ENCODE data around the gene AMMECR1.

DNA sequence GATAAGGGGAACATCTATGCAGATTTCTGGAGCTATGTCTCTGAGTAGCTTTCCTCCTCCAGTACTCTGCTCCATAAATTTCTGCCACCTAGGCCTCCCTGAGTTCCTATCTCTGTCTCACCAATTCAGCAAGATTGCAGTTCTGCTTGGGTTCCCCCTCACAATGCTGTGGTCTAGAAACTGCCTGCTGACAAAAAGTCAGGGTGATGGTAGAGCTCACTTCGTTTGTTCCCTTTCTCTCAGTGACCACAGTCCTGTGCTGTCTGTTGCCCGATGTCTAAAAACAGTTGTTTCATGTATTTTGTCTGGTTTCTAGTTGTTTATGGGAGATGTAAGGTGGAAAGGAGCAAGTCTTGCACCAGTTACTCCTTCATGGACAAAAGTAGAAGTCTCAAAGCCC is 41.1 kb downstream of the AMMECR1 start:
- TF ChIP-seq, protein P1, sequence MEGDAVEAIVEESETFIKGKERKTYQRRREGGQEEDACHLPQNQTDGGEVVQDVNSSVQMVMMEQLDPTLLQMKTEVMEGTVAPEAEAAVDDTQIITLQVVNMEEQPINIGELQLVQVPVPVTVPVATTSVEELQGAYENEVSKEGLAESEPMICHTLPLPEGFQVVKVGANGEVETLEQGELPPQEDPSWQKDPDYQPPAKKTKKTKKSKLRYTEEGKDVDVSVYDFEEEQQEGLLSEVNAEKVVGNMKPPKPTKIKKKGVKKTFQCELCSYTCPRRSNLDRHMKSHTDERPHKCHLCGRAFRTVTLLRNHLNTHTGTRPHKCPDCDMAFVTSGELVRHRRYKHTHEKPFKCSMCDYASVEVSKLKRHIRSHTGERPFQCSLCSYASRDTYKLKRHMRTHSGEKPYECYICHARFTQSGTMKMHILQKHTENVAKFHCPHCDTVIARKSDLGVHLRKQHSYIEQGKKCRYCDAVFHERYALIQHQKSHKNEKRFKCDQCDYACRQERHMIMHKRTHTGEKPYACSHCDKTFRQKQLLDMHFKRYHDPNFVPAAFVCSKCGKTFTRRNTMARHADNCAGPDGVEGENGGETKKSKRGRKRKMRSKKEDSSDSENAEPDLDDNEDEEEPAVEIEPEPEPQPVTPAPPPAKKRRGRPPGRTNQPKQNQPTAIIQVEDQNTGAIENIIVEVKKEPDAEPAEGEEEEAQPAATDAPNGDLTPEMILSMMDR (IDR thresholded peaks at IDR 0.05): no peak
- TF ChIP-seq POLR2AphosphoS5 (IDR thresholded peaks at IDR 0.05) (no peak), POLR2A (IDR thresholded peaks at IDR 0.05) (no peak)
